Loucy (cell line): ENCODE data around the gene CDC42BPA.

Experiments
- H2AFZ ChIP-seq: fragments of 200-600 bp; sonication (generic); 2 replicates; pipeline ENCODE4 v1.6.0; 2016; ENCODE audit warnings: antibody characterized with exemption, mild to moderate bottlenecking, low read length, moderate library complexity
- H3F3A ChIP-seq: fragments of 200-600 bp; 2 replicates; pipeline ENCODE4 v1.6.0; 2016; ENCODE audit warnings: antibody characterized with exemption, low read depth, mild to moderate bottlenecking
- H3K27me3 ChIP-seq: fragments of 200-600 bp; sonication (generic); 2 replicates; pipeline ENCODE4 v1.6.1; 2014; ENCODE audit warnings: low read length, mild to moderate bottlenecking; ENCODE audit not compliant: insufficient read depth, poor library complexity, severe bottlenecking
- H3K36me3 ChIP-seq: fragments of 200-600 bp; sonication (generic); 2 replicates; pipeline ENCODE4 v1.6.1; 2016; ENCODE audit warnings: low read length; ENCODE audit not compliant: insufficient read depth
- H3K4me1 ChIP-seq: fragments of 200-600 bp; sonication (generic); 2 replicates; pipeline ENCODE4 v1.5.1; 2014; ENCODE audit warnings: low read length, mild to moderate bottlenecking; ENCODE audit not compliant: insufficient read depth, poor library complexity, severe bottlenecking
- H3K4me2 ChIP-seq: fragments of 200-600 bp; sonication (generic); 2 replicates; pipeline ENCODE4 v1.6.0; 2014; ENCODE audit warnings: antibody characterized with exemption, low read length, low read depth, mild to moderate bottlenecking; ENCODE audit not compliant: poor library complexity, severe bottlenecking
- H3K4me3 ChIP-seq: fragments of 200-600 bp; sonication (generic); 2 replicates; pipeline ENCODE4 v1.5.1; 2014; ENCODE audit warnings: low read length, mild to moderate bottlenecking, mixed read lengths; ENCODE audit not compliant: poor library complexity, severe bottlenecking
- H3K79me2 ChIP-seq: fragments of 200-600 bp; sonication (generic); 2 replicates; pipeline ENCODE4 v1.6.1; 2014; ENCODE audit warnings: low read length; ENCODE audit not compliant: insufficient read depth
- H3K9ac ChIP-seq: fragments of 200-600 bp; sonication (generic); 2 replicates; pipeline ENCODE4 v1.6.0; 2014; ENCODE audit warnings: mild to moderate bottlenecking, low read depth, low read length, moderate library complexity; ENCODE audit not compliant: poor library complexity, severe bottlenecking
- H3K9me2 ChIP-seq: fragments of 200-600 bp; sonication (generic); replicated peaks from 2 replicates; pipeline ENCODE4 v1.6.1; 2016; ENCODE audit warnings: low read depth, low read length, mixed read lengths
- H3K9me3 ChIP-seq: fragments of 200-600 bp; sonication (generic); 2 replicates; pipeline ENCODE4 v1.6.1; 2014; ENCODE audit warnings: mild to moderate bottlenecking, antibody characterized with exemption, low read length, low read depth; ENCODE audit not compliant: insufficient read depth
- H4K20me1 ChIP-seq: fragments of 200-600 bp; sonication (generic); 2 replicates; pipeline ENCODE4 v1.6.0; 2014; ENCODE audit warnings: antibody characterized with exemption, low read length, mild to moderate bottlenecking; ENCODE audit not compliant: insufficient read depth, poor library complexity, severe bottlenecking
- CTCF ChIP-seq: fragments of 200-600 bp; sonication (generic); conservative IDR thresholded peaks from 2 replicates; pipeline ENCODE4 v1.5.1; 2014; ENCODE audit warnings: mild to moderate bottlenecking, antibody characterized with exemption, low read length
- EZH2phosphoT487 ChIP-seq: fragments of 200-600 bp; IDR thresholded peaks from 2 replicates; pipeline ENCODE4 v1.6.1; 2018; ENCODE audit warnings: antibody characterized with exemption, mild to moderate bottlenecking, moderate library complexity, borderline replicate concordance

The CDC42BPA gene

GRCh38 chr1:227166559-227166958 is 151.7 kb downstream of the CDC42BPA start:
- Histone ChIP-seq H2AFZ (no peak overlapping the region), H3K4me3 (no peak overlapping the region), H3K4me1 (no peaks in the 10 kb centered on the region), H4K20me1 (no peaks in the 10 kb centered on the region), H3K4me2 (no peak overlapping the region), H3K79me2 (no peaks in the 10 kb centered on the region), H3K9ac (no peak overlapping the region), H3K27me3 (no peaks in the 10 kb centered on the region), H3K36me3 (no peaks in the 10 kb centered on the region), H3F3A (no peaks in the 10 kb centered on the region), H3K9me3 (no peaks in the 10 kb centered on the region), H3K9me2 (no peaks in the 10 kb centered on the region)
- no peak for TF ChIP-seq EZH2phosphoT487
- TF ChIP-seq CTCF: no peak

GRCh38 chr1:227161470-227161869 is 156.8 kb downstream of the CDC42BPA start:
- Histone ChIP-seq H2AFZ (no peak overlapping the region), H3F3A (no peaks in the 10 kb centered on the region), H3K36me3 (no peaks in the 10 kb centered on the region), H4K20me1 (no peaks in the 10 kb centered on the region), H3K9ac (no peak overlapping the region), H3K79me2 (no peaks in the 10 kb centered on the region), H3K9me3 (no peaks in the 10 kb centered on the region), H3K4me3 (no peak overlapping the region), H3K9me2 (no peaks in the 10 kb centered on the region), H3K27me3 (no peaks in the 10 kb centered on the region), H3K4me1 (no peaks in the 10 kb centered on the region), H3K4me2 (no peak overlapping the region)
- TF ChIP-seq CTCF: no peak

- Histone ChIP-seq H4K20me1 (no peaks in the 10 kb centered on the region), H3K9ac (no peak overlapping the region), H3F3A (no peaks in the 10 kb centered on the region), H3K4me1 (no peaks in the 10 kb centered on the region), H3K9me3 (no peaks in the 10 kb centered on the region), H3K4me2 (no peak overlapping the region), H3K79me2 (no peaks in the 10 kb centered on the region), H3K36me3 (no peaks in the 10 kb centered on the region), H3K9me2 (no peaks in the 10 kb centered on the region), H3K4me3 (no peak overlapping the region), H3K27me3 (no peaks in the 10 kb centered on the region), H2AFZ (no peak overlapping the region)
- TF ChIP-seq EZH2phosphoT487: no peak
- TF ChIP-seq CTCF: no peak
These were observed 161.8 kb downstream of the CDC42BPA start for GRCh38 chr1:227156520-227156919.
